ENCODE results near the gene VWCE. TPM values are rescaled to one million over a fixed set of nuclear protein-coding genes. Genes with fewer than 3 reads are reported as not detected.
"Not testable (repeated sequence)": the region's sequence is repeated elsewhere in the genome, so short reads cannot be mapped to it uniquely, and the experiment has no call there.

The VWCE gene
- total RNA-seq, 1 experiment from 2014 or later = 0.26 TPM

- not testable (repeated sequence) for H3K4me3 ChIP-seq; H3K27me3 ChIP-seq (replicated peaks); H3K36me3 ChIP-seq; H3K4me1 ChIP-seq (replicated peaks); H3K27ac ChIP-seq; DNase-seq (ENCODE audit: low read depth in 1 of 2, low spot score in 2 of 2); H3K9me3 ChIP-seq (replicated peaks)
These were observed 81.3 kb downstream of the VWCE start for GRCh38 chr11:61213711-61214324.

GRCh38 chr11:61212202-61212601 is 82.9 kb downstream of the VWCE start:
- not testable (repeated sequence) for H3K9me3 ChIP-seq (replicated peaks); H3K4me1 ChIP-seq (replicated peaks); DNase-seq (ENCODE audit: low read depth in 1 of 2, low spot score in 2 of 2); H3K4me3 ChIP-seq; H3K27me3 ChIP-seq (replicated peaks); H3K27ac ChIP-seq; H3K36me3 ChIP-seq

DNA sequence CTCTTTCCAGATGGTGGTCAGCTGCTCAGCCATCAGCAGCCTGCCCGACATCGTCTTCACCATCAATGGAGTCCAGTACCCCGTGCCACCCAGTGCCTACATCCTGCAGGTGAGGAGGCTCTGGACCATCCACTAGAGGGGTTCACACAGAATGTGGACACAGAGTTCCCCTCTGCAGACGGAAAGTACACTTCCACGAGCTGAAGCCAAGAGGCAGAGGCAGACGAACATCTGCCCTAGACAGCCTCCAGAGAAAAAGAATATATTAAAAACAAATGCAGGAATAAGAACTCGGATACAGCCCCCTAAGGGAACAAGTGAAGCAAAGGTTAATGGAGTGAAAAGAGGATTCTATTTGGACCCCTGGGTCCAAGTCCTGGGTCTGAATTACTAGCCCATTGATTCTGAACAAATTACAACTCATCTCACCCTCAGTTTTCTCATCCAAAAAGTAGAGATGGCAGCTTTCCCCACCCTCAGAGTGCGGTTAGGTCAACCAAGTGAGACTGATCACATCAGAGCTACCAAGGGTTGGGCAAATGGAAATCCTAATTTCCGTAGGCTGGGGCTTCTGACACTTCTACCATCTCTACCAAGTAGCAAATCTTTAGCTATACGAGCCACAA is 83.7 kb downstream of the VWCE start:
- H3K27ac ChIP-seq; H3K4me1 ChIP-seq (replicated peaks); DNase-seq (ENCODE audit: low read depth in 1 of 2, low spot score in 2 of 2); H3K36me3 ChIP-seq; H3K27me3 ChIP-seq (replicated peaks); H3K4me3 ChIP-seq; H3K9me3 ChIP-seq (replicated peaks): not testable (repeated sequence)

- DNase-seq (ENCODE audit: low read depth in 1 of 2, low spot score in 2 of 2); H3K4me1 ChIP-seq (replicated peaks); H3K36me3 ChIP-seq; H3K27ac ChIP-seq; H3K4me3 ChIP-seq; H3K27me3 ChIP-seq (replicated peaks); H3K9me3 ChIP-seq (replicated peaks): not testable (repeated sequence)
These were observed 84.5 kb downstream of the VWCE start for GRCh38 chr11:61210629-61211028.

Other genes with a start within 250 kb of the VWCE start
- gene CD5, start 192.8 kb downstream of the VWCE start, total RNA-seq (2014; rRNA removed; shearing (Covaris generic)) = not detected in 2 replicates
- 22.2 and 29.9 TPM in 2 replicates for gene VPS37C, start 133.9 kb downstream of the VWCE start, total RNA-seq (2014; rRNA removed; shearing (Covaris generic))
- gene PGA3, start 91.8 kb downstream of the VWCE start, total RNA-seq (2014; rRNA removed; shearing (Covaris generic)) = not detected in 2 replicates
- not detected in 2 replicates for gene PGA4, start 73.0 kb downstream of the VWCE start, total RNA-seq (2014; rRNA removed; shearing (Covaris generic))
- not detected in 2 replicates for gene PGA5, start 54.1 kb downstream of the VWCE start, total RNA-seq (2014; rRNA removed; shearing (Covaris generic))
- 188 and 303 TPM in 2 replicates for gene DDB1, start 37.8 kb upstream of the VWCE start, total RNA-seq (2014; rRNA removed; shearing (Covaris generic))
- 15.8 and 28.5 TPM in 2 replicates for gene TKFC, start 37.9 kb upstream of the VWCE start, total RNA-seq (2014; rRNA removed; shearing (Covaris generic))
- 51.4 and 60.1 TPM in 2 replicates for gene CYB561A3, start 66.6 kb upstream of the VWCE start, total RNA-seq (2014; rRNA removed; shearing (Covaris generic))
- gene TMEM138, start 67.1 kb upstream of the VWCE start, total RNA-seq (2014; rRNA removed; shearing (Covaris generic)) = 46.1 and 65.4 TPM in 2 replicates
- 24.4 and 26.3 TPM in 2 replicates for gene TMEM216, start 97.3 kb upstream of the VWCE start, total RNA-seq (2014; rRNA removed; shearing (Covaris generic))
- 18.0 and 39.7 TPM in 2 replicates for gene CPSF7, start 134.7 kb upstream of the VWCE start, total RNA-seq (2014; rRNA removed; shearing (Covaris generic))
- 70.6 and 71.9 TPM in 2 replicates for gene SDHAF2, start 134.8 kb upstream of the VWCE start, total RNA-seq (2014; rRNA removed; shearing (Covaris generic))
- not detected in 2 replicates for gene LRRC10B, start 213.4 kb upstream of the VWCE start, total RNA-seq (2014; rRNA removed; shearing (Covaris generic))